HepG2 (cell line): ENCODE results near the gene PPP1R27. TPM values are rescaled to one million over a fixed set of nuclear protein-coding genes. Genes with fewer than 3 reads are reported as not detected.
A peak's percentile ranks its signal among the peaks of the same experiment; 100 is the strongest.

ENCODE experiments used
- ATRX ChIP-seq: sonication (generic); formaldehyde crosslinking; IDR thresholded peaks from 2 replicates; pipeline ENCODE4 v1.4.0; 2020; ENCODE audit warnings: missing genetic modification reagents, borderline replicate concordance
- E2F5 ChIP-seq: sonication (generic); formaldehyde crosslinking; conservative IDR thresholded peaks from 2 replicates; pipeline ENCODE4 v1.4.0; 2020; ENCODE audit warnings: missing genetic modification reagents
- FOXP1 ChIP-seq, 2 experiments: fragments of 450-650 bp in 1 of 2; IDR thresholded peaks; 2 replicates each; pipeline ENCODE4 v1.6.1; 2017 to 2018; ENCODE audit warnings: antibody characterized with exemption in 1 of 2
- HDAC6 ChIP-seq: fragments of 200-600 bp; sonication (generic); IDR thresholded peaks from 2 replicates; pipeline ENCODE4 v1.7.0; 2017; ENCODE audit warnings: mild to moderate bottlenecking, antibody characterized with exemption, low read length, low read depth
- KLF9 ChIP-seq: IDR thresholded peaks from 2 replicates; pipeline ENCODE4 v1.6.1; 2016; ENCODE audit warnings: low read depth
- MTERF4 ChIP-seq: sonication (generic); formaldehyde crosslinking; IDR thresholded peaks from 2 replicates; pipeline ENCODE4 v1.8.0; 2023; ENCODE audit warnings: mild to moderate bottlenecking, missing genetic modification reagents
- NR2F1 ChIP-seq, 2 experiments: fragments of 450-650 bp in 1 of 2; formaldehyde crosslinking in 1 of 2; IDR thresholded peaks; 2 replicates each; pipeline versions ENCODE4 v1.5.0 to v1.6.1; 2016 to 2020; ENCODE audit warnings: mild to moderate bottlenecking in 1 of 2, missing compliant biosample characterization in 1 of 2, missing genetic modification reagents in 1 of 2, moderate library complexity in 1 of 2
- RXRA ChIP-seq: sonication (generic); formaldehyde crosslinking; IDR thresholded peaks from 2 replicates; pipeline ENCODE4 v1.5.1; 2020; ENCODE audit warnings: missing genetic modification reagents
- SP140L ChIP-seq: sonication (generic); formaldehyde crosslinking; IDR thresholded peaks from 2 replicates; pipeline ENCODE4 v1.4.0; 2020; ENCODE audit warnings: missing genetic modification reagents, borderline replicate concordance
- TEF ChIP-seq: sonication (generic); formaldehyde crosslinking; IDR thresholded peaks from 2 replicates; pipeline ENCODE4 v1.5.0; 2020; ENCODE audit warnings: missing genetic modification reagents
- ZNF510 ChIP-seq: sonication (generic); formaldehyde crosslinking; IDR thresholded peaks from 2 replicates; pipeline ENCODE4 v1.4.0; 2020; ENCODE audit warnings: low read depth, mild to moderate bottlenecking, missing genetic modification reagents
- ZNF605 ChIP-seq: sonication (generic); formaldehyde crosslinking; IDR thresholded peaks from 2 replicates; pipeline ENCODE4 v1.8.0; 2022; ENCODE audit warnings: mild to moderate bottlenecking, missing genetic modification reagents
- ZNF720 ChIP-seq: sonication (generic); formaldehyde crosslinking; IDR thresholded peaks from 2 replicates; pipeline ENCODE4 v1.4.0; 2020; ENCODE audit warnings: missing genetic modification reagents
- ZNF75D ChIP-seq: sonication (generic); formaldehyde crosslinking; IDR thresholded peaks from 2 replicates; pipeline ENCODE4 v1.8.1; 2023; ENCODE audit warnings: missing genetic modification reagents, mild to moderate bottlenecking, borderline replicate concordance
- ZNF770 ChIP-seq: sonication (generic); formaldehyde crosslinking; IDR thresholded peaks from 2 replicates; pipeline ENCODE4 v1.5.0; 2020; ENCODE audit warnings: mild to moderate bottlenecking, missing genetic modification reagents
- polyA plus RNA-seq, 8 experiments: library from polyadenylated mRNA; depleted of rRNA in 3 of 8; stranded (reverse) in 7 of 8; unstranded in 1 of 8; fragments of >200 nt; fragmentation: Illumina TruSeq in 4 of 8; extraction: Trizol in 4 of 8; gene quantifications; 2 replicates each; pipeline versions ENCODE4 v1.2.1 to v1.2.3, GENCODE V29; 2011 to 2016; ENCODE audit warnings: low read depth in 4 of 8, missing spikeins in 1 of 8, mixed read lengths in 1 of 8; ENCODE audit not compliant: insufficient read depth in 1 of 8
- total RNA-seq, 5 experiments: library from RNA; depleted of rRNA; stranded (reverse); fragments of >200 nt; fragmentation: Illumina TruSeq; extraction: Trizol; gene quantifications; 2 replicates each; pipeline ENCODE4 v1.2.3, GENCODE V29; 2016; ENCODE audit warnings: low read depth in 1 of 5
- TF ChIP-seq, protein P1 (sequence below): sonication (generic); formaldehyde crosslinking; IDR thresholded peaks from 2 replicates; pipeline ENCODE4 v1.4.0; 2020; ENCODE audit warnings: missing genetic modification reagents
- TF ChIP-seq, protein P2 (sequence below): sonication (generic); formaldehyde crosslinking; IDR thresholded peaks from 2 replicates; pipeline ENCODE4 v1.8.1; 2023; ENCODE audit warnings: missing genetic modification reagents, mild to moderate bottlenecking, borderline replicate concordance

Gene PPP1R27
- total and polyA plus RNA-seq, 2 of the 13 experiments (the other 11 are each of a cell fraction or from before 2014, with no cell fraction given), result 0.17 to 1.00 TPM

DNA sequence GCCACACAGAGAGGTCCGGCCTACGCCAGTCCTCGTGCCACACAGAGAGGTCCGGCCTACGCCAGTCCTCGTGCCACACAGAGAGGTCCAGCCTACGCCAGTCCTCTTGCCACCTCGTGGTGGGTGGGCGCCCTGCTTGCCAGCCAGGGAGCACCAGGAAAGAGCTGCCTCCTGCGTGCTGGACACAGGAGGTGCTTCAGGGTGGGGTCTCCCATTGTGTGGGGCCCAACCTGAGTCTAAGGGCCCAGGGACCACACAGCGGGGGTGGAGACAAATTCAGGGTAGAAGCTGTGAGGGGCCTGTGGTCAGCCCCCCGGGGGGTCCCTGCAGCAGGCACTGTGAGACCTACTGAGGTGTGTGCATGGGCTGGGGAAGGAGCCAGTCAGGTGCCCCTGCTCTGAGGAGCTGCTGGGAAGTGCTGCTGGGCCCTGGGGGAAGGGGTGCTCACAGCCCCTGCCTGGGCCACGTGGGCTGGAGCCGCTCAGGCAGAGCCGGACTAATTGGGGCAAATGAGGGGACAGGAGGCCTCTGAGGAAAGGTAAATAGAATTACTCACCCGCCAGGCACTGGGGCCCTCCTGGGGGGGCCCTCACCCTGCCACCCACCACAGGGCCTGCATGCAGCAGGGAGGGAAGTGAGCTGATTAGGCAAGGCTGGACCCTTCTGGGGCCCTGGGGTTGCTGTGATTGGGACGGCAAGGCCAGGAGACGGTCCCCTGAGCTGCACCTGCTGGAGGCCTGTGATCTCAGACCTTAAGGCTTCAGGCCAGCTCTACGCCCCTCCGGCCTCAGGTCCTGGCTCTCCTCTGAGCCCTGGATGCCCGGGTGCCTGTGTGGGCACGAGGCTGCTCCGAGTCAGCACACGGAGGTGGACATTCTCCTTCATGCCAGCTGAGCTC lies 19.9 kb downstream of the PPP1R27 start (continued):
- no peak for TF ChIP-seq ZNF720
- no peak for TF ChIP-seq E2F5
- TF ChIP-seq SP140L, result no peak
- TF ChIP-seq NR2F1 (CRISPR knock-in tag; IDR thresholded peaks at IDR 0.05), result no peak
- TF ChIP-seq RXRA (CRISPR knock-in tag), result peak; percentile 74
- TF ChIP-seq ZNF75D, result no peak
- TF ChIP-seq TEF (CRISPR knock-in tag), result no peak
- no peak for TF ChIP-seq ZNF770
- TF ChIP-seq, protein P1, sequence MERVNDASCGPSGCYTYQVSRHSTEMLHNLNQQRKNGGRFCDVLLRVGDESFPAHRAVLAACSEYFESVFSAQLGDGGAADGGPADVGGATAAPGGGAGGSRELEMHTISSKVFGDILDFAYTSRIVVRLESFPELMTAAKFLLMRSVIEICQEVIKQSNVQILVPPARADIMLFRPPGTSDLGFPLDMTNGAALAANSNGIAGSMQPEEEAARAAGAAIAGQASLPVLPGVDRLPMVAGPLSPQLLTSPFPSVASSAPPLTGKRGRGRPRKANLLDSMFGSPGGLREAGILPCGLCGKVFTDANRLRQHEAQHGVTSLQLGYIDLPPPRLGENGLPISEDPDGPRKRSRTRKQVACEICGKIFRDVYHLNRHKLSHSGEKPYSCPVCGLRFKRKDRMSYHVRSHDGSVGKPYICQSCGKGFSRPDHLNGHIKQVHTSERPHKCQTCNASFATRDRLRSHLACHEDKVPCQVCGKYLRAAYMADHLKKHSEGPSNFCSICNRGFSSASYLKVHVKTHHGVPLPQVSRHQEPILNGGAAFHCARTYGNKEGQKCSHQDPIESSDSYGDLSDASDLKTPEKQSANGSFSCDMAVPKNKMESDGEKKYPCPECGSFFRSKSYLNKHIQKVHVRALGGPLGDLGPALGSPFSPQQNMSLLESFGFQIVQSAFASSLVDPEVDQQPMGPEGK (CRISPR knock-in tag), result peak; percentile 99
- no peak for TF ChIP-seq ATRX (CRISPR knock-in tag)
- TF ChIP-seq, protein P2, sequence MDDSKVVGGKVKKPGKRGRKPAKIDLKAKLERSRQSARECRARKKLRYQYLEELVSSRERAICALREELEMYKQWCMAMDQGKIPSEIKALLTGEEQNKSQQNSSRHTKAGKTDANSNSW (CRISPR knock-in tag), result no peak
- no peak for TF ChIP-seq FOXP1 (IDR thresholded peaks at IDR 0.05)
- 0 out of 2 replicates have a peak, but pooled peaks have one; percentile 23 for TF ChIP-seq FOXP1 (CRISPR knock-in tag; IDR thresholded peaks at IDR 0.05)
- TF ChIP-seq KLF9 (CRISPR knock-in tag), result 0 out of 2 replicates have a peak, but pooled peaks have one; percentile 31
- TF ChIP-seq HDAC6, result no peak
- TF ChIP-seq ZNF605 (CRISPR knock-in tag), result peak; percentile 70; the same call in 1 of the 2 replicates
- TF ChIP-seq MTERF4 (CRISPR knock-in tag), result no peak
- no peak for TF ChIP-seq ZNF510 (CRISPR knock-in tag)
